H1 (cell line): ENCODE measurements around the gene MED12L. TPM values are rescaled to one million over a fixed set of nuclear protein-coding genes. Genes with fewer than 3 reads are reported as not detected.

Source experiments
- CTCF ChIA-PET: fragments of 300-600 bp; sonication (Branson Sonifier 250); formaldehyde crosslinking; loops from one replicate; lab custom pipeline; 2021; ENCODE audit not compliant: partially characterized antibody; lab: Charles Lee
- POLR2A ChIA-PET: fragments of 300-600 bp; sonication (Branson Sonifier 250); formaldehyde crosslinking; loops from one replicate; lab custom pipeline; 2021; ENCODE audit warnings: inconsistent platforms; ENCODE audit not compliant: partially characterized antibody; lab: Charles Lee
- DNase-seq, 2 experiments: peaks; one replicate each; pipeline versions ENCODE4 v3.0.0 to v3.0.0-alpha.2; 2010 to 2022; ENCODE audit warnings: low spot score in 2 of 2, low read depth in 1 of 2, mixed read lengths in 1 of 2
- FAIRE-seq: peaks from 2 replicates; lab custom pipeline; 2011; peaks lifted over from hg19 to GRCh38; lab: Jason Lieb, UNC
- H2AFZ ChIP-seq: 2 replicates; pipeline ENCODE4 v1.8.1; 2012; ENCODE audit warnings: low read length, inconsistent platforms
- H2AK5ac ChIP-seq: 2 replicates; pipeline ENCODE4 v1.6.1; 2013; ENCODE audit warnings: low read depth, low read length
- H2BK120ac ChIP-seq: replicated peaks from 2 replicates; pipeline ENCODE3; 2013; ENCODE audit warnings: low read depth, low read length, inconsistent platforms
- H2BK12ac ChIP-seq: 2 replicates; pipeline ENCODE4 v1.6.1; 2013; ENCODE audit warnings: low read depth, low read length
- H2BK15ac ChIP-seq: 2 replicates; pipeline ENCODE4 v1.6.1; 2013; ENCODE audit warnings: low read length
- H2BK20ac ChIP-seq: 2 replicates; pipeline ENCODE4 v1.6.1; 2013; ENCODE audit warnings: low read length
- H2BK5ac ChIP-seq: 2 replicates; pipeline ENCODE4 v1.6.1; 2013; ENCODE audit warnings: low read depth, low read length
- H3K14ac ChIP-seq: 2 replicates; pipeline ENCODE4 v1.6.1; 2013; ENCODE audit warnings: inconsistent platforms; ENCODE audit not compliant: insufficient read length
- H3K18ac ChIP-seq: 2 replicates; pipeline ENCODE4 v1.6.1; 2013; ENCODE audit warnings: low read length; ENCODE audit errors: extremely low read depth
- H3K23ac ChIP-seq: 2 replicates; pipeline ENCODE4 v1.6.1; 2013; ENCODE audit warnings: inconsistent platforms; ENCODE audit not compliant: insufficient read length
- H3K23me2 ChIP-seq: 2 replicates; pipeline ENCODE4 v1.6.1; 2013; ENCODE audit warnings: low read depth, low read length
- H3K27ac ChIP-seq: 2 replicates; pipeline ENCODE4 v1.6.1; 2011; ENCODE audit warnings: low read depth, low read length, inconsistent platforms
- H3K27me3 ChIP-seq, 4 experiments: replicated peaks in 1 of 4; 1 replicate in 1 of 4; 2 replicates in 3 of 4; pipeline versions ENCODE4 v1.6.1 to v1.8.1; 2011 to 2013; ENCODE audit warnings: low read length in 3 of 4, mild to moderate bottlenecking in 3 of 4, inconsistent platforms in 2 of 4, mixed read lengths in 2 of 4, moderate library complexity in 1 of 4; ENCODE audit not compliant: control insufficient read depth in 3 of 4, insufficient read depth in 3 of 4; ENCODE audit errors: extremely low read depth in 1 of 4
- H3K36me3 ChIP-seq, 4 experiments: 2 replicates each; pipeline versions ENCODE4 v1.6.1 to v1.8.1; 2011 to 2013; ENCODE audit warnings: mild to moderate bottlenecking in 4 of 4, low read length in 3 of 4, moderate library complexity in 2 of 4, control low read depth in 1 of 4, inconsistent platforms in 1 of 4; ENCODE audit not compliant: insufficient read depth in 4 of 4, control insufficient read depth in 2 of 4
- H3K4ac ChIP-seq: replicated peaks from 2 replicates; pipeline ENCODE3; 2013; ENCODE audit warnings: low read length, low read depth, mixed read lengths, inconsistent platforms; ENCODE audit not compliant: insufficient read length
- H3K4me1 ChIP-seq, 4 experiments: replicated peaks in 1 of 4; 1 replicate in 1 of 4; 2 replicates in 3 of 4; pipeline versions ENCODE4 v1.6.1 to v1.8.1; 2011 to 2013; ENCODE audit warnings: low read length in 3 of 4, inconsistent platforms in 2 of 4, mixed read lengths in 1 of 4; ENCODE audit not compliant: insufficient read depth in 4 of 4, control insufficient read depth in 3 of 4
- H3K4me2 ChIP-seq, 2 experiments: 2 replicates each; pipeline versions ENCODE4 v1.6.1 to v1.8.1; 2011 to 2013; ENCODE audit warnings: low read depth in 2 of 2, low read length in 2 of 2, control low read depth in 1 of 2, inconsistent platforms in 1 of 2, mild to moderate bottlenecking in 1 of 2; ENCODE audit not compliant: insufficient read depth in 1 of 2
- H3K4me3 ChIP-seq, 4 experiments: fragments of 200-600, 300-600 bp in 1 of 4; sonication (generic), shearing (Covaris generic), sonication (Bioruptor Twin) in 1 of 4; 2 replicates each; pipeline versions ENCODE4 v1.5.1 to v1.8.1; 2011 to 2016; ENCODE audit warnings: low read length in 4 of 4, low read depth in 3 of 4, control low read depth in 2 of 4, inconsistent platforms in 2 of 4, mild to moderate bottlenecking in 2 of 4, mixed read lengths in 1 of 4, moderate library complexity in 1 of 4; ENCODE audit not compliant: insufficient read depth in 2 of 4; ENCODE audit errors: extremely low read depth in 1 of 4
- H3K56ac ChIP-seq: replicated peaks from 2 replicates; pipeline ENCODE3; 2013; ENCODE audit warnings: low read depth, mild to moderate bottlenecking, mixed read lengths, low read length, inconsistent platforms; ENCODE audit not compliant: insufficient read length
- H3K79me1 ChIP-seq: 2 replicates; pipeline ENCODE4 v1.6.1; 2013; ENCODE audit warnings: low read depth, low read length, control low read depth
- H3K79me2 ChIP-seq, 2 experiments: 2 replicates each; pipeline versions ENCODE4 v1.6.1 to v1.8.1; 2012 to 2013; ENCODE audit warnings: low read length in 2 of 2, mild to moderate bottlenecking in 2 of 2, inconsistent platforms in 1 of 2; ENCODE audit not compliant: insufficient read depth in 2 of 2, control insufficient read depth in 1 of 2
- H3K9ac ChIP-seq, 4 experiments: replicated peaks in 1 of 4; 1 replicate in 1 of 4; 2 replicates in 3 of 4; pipeline versions ENCODE4 v1.6.1 to v1.8.1; 2011 to 2013; ENCODE audit warnings: low read depth in 3 of 4, low read length in 3 of 4, control low read depth in 2 of 4, mild to moderate bottlenecking in 2 of 4, moderate library complexity in 2 of 4, inconsistent platforms in 1 of 4; ENCODE audit errors: extremely low read depth in 1 of 4
- H3K9me3 ChIP-seq, 2 experiments: 2 replicates each; pipeline versions ENCODE4 v1.6.1 to v1.8.1; 2012 to 2013; ENCODE audit warnings: mild to moderate bottlenecking in 2 of 2, moderate library complexity in 2 of 2, control low read depth in 1 of 2, inconsistent platforms in 1 of 2, low read depth in 1 of 2, low read length in 1 of 2, mixed read lengths in 1 of 2; ENCODE audit not compliant: insufficient read depth in 2 of 2
- H4K20me1 ChIP-seq, 2 experiments: replicated peaks in 1 of 2; 2 replicates each; pipeline versions ENCODE3 to v1.8.1; 2011 to 2013; ENCODE audit warnings: inconsistent platforms in 2 of 2, low read length in 2 of 2, mild to moderate bottlenecking in 1 of 2; ENCODE audit not compliant: insufficient read depth in 2 of 2, control insufficient read depth in 1 of 2
- H4K5ac ChIP-seq: 2 replicates; pipeline ENCODE4 v1.6.1; 2013; ENCODE audit warnings: low read length, low read depth, mixed read lengths, inconsistent platforms; ENCODE audit not compliant: insufficient read length
- H4K8ac ChIP-seq: 2 replicates; pipeline ENCODE4 v1.8.0; 2013; ENCODE audit warnings: mild to moderate bottlenecking, moderate library complexity, low read length, inconsistent platforms; ENCODE audit not compliant: insufficient read depth; ENCODE audit errors: extremely low read depth
- H4K91ac ChIP-seq: replicated peaks from 2 replicates; pipeline ENCODE3; 2013; ENCODE audit warnings: low read length, mixed read lengths, inconsistent platforms; ENCODE audit not compliant: insufficient read length
- BRCA1 ChIP-seq: IDR thresholded peaks from 2 replicates; pipeline ENCODE4 v1.6.1; 2012; ENCODE audit warnings: low read depth, low read length, improper control_type of control experiment
- CBX8 ChIP-seq: fragments of 300-800, 300-1000 bp; sonication (generic); IDR thresholded peaks from 2 replicates; pipeline ENCODE4 v1.7.1; 2016; ENCODE audit warnings: low read depth, low read length, borderline replicate concordance
- CHD2 ChIP-seq: IDR thresholded peaks from 2 replicates; pipeline ENCODE4 v1.6.1; 2012; ENCODE audit warnings: low read length, improper control_type of control experiment
- CTBP2 ChIP-seq: IDR thresholded peaks from 2 replicates; pipeline ENCODE4 v1.7.0; 2011; ENCODE audit warnings: borderline replicate concordance, mild to moderate bottlenecking, moderate library complexity, mixed read lengths, low read length; ENCODE audit not compliant: insufficient read depth, insufficient read length
- GTF2F1 ChIP-seq: IDR thresholded peaks from 2 replicates; pipeline ENCODE4 v1.6.1; 2012; ENCODE audit warnings: low read depth, low read length, improper control_type of control experiment, borderline replicate concordance
- HDAC6 ChIP-seq: IDR thresholded peaks from one replicate; pipeline ENCODE4 v1.7.1; 2012; ENCODE audit warnings: low read depth, mild to moderate bottlenecking, inconsistent platforms, low read length, moderate library complexity
- MAFK ChIP-seq: IDR thresholded peaks from 2 replicates; pipeline ENCODE4 v1.6.1; 2012; ENCODE audit warnings: low read depth, mild to moderate bottlenecking, improper control_type of control experiment, low read length
- MAX ChIP-seq: IDR thresholded peaks from 2 replicates; pipeline ENCODE4 v1.6.1; 2012; ENCODE audit warnings: inconsistent platforms
- PHF8 ChIP-seq: fragments of 200-600 bp; sonication (generic); conservative IDR thresholded peaks from 2 replicates; pipeline ENCODE4 v1.7.1; 2012; ENCODE audit warnings: low read depth, mild to moderate bottlenecking, inconsistent platforms, low read length, moderate library complexity
- POLR2AphosphoS5 ChIP-seq: IDR thresholded peaks from 2 replicates; pipeline ENCODE4 v1.6.1; 2011; ENCODE audit warnings: low read depth, low read length
- SIX5 ChIP-seq: IDR thresholded peaks from 2 replicates; pipeline ENCODE4 v1.6.1; 2011; ENCODE audit warnings: mild to moderate bottlenecking, low read depth, low read length
- TAF7 ChIP-seq: optimal IDR thresholded peaks from 2 replicates; pipeline ENCODE3; 2011; ENCODE audit warnings: low read depth, mild to moderate bottlenecking, inconsistent platforms, low read length, moderate library complexity, borderline replicate concordance
- TEAD4 ChIP-seq: IDR thresholded peaks from 2 replicates; pipeline ENCODE4 v1.6.1; 2012; ENCODE audit warnings: low read depth, low read length, inconsistent platforms, mixed read lengths
- USF2 ChIP-seq: IDR thresholded peaks from 2 replicates; pipeline ENCODE4 v1.6.1; 2011; ENCODE audit warnings: low read length, improper control_type of control experiment
- WGBS, 2 experiments: shearing (Covaris generic) in 1 of 2; methylation state at CpG; one replicate each; pipeline versions ENCODE4 v1.1.6 to v1.1.7; 2013 to 2015; ENCODE audit warnings: low lambda C conversion rate in 2 of 2, mixed read lengths in 2 of 2, inconsistent platforms in 1 of 2, low coverage in 1 of 2, missing lambda C conversion rate in 1 of 2; ENCODE audit not compliant: insufficient replicate concordance in 2 of 2, insufficient coverage in 1 of 2, insufficient read length in 1 of 2; ENCODE audit errors: extremely low coverage in 1 of 2, missing lambda C conversion rate in 1 of 2; 5-methylcytosine and 5-hydroxymethylcytosine counted together
- polyA plus RNA-seq, 7 experiments: library from polyadenylated mRNA; depleted of rRNA in 3 of 7; stranded (reverse) in 5 of 7; unstranded in 2 of 7; fragments of >200 nt in 5 of 7; fragments of 200-250 nt in 2 of 7; gene quantifications; 1 replicate in 5 of 7; 2 replicates in 1 of 7; 4 replicates in 1 of 7; pipeline versions ENCODE4 v1.2.1 to v1.2.3, GENCODE V29; 2011 to 2013; ENCODE audit warnings: missing spikeins in 2 of 7, mixed read lengths in 2 of 7
- total RNA-seq: library from RNA; stranded (reverse); fragmentation: NEBNext Ultra II Directional; extraction: Animal tissue kit (Norgen Biotek cat#: 25700); gene quantifications from 2 replicates; pipeline ENCODE4 v1.2.1, GENCODE V29; 2021

The MED12L gene
- total and polyA plus RNA-seq, 2 of the 8 experiments (the other 6 are each of a cell fraction or from before 2014, with no cell fraction given), result 3.6 to 26.2 TPM

GRCh38 chr3:151289445-151289844, 204.0 kb downstream of the MED12L start:
- no peaks in the 10 kb centered on the region; a peak in 1 of 7 replicates for H3K4me1 ChIP-seq
- no peak overlapping the region for H4K91ac ChIP-seq
- H3K79me1 ChIP-seq, result no peaks in the 10 kb centered on the region
- H3K27ac ChIP-seq, result no peak overlapping the region
- H2AK5ac ChIP-seq, result no peak overlapping the region
- no peak overlapping the region for H2AFZ ChIP-seq
- H2BK12ac ChIP-seq, result no peak overlapping the region
- H3K23ac ChIP-seq, result no peak overlapping the region
- H3K4me2 ChIP-seq, result no peak overlapping the region
- no peak overlapping the region for H2BK120ac ChIP-seq
- 67% methylated on average over 3 of the region's 3 CpGs; no CpG with 5 or more reads in 1 of the 2 experiments for WGBS, 2 experiments
- H3K14ac ChIP-seq, result no peak overlapping the region
- ChIA-PET CTCF (interaction anchor here (1.0 to 6.5 kb wide), 4 partner anchors 10 to 90 kb away, joined by 3 to 60 read pairs (median 4); no protein-coding TSS in a partner anchor), POLR2A (no interaction called here)
- no peak overlapping the region for H3K9ac ChIP-seq
- H3K4ac ChIP-seq, result no peak overlapping the region
- no peak overlapping the region for H2BK5ac ChIP-seq
- FAIRE-seq (no peak), DNase-seq (no peak)
- no peaks in the 10 kb centered on the region for H4K20me1 ChIP-seq
- H2BK20ac ChIP-seq, result no peak overlapping the region
- H3K23me2 ChIP-seq, result no peaks in the 10 kb centered on the region
- H3K18ac ChIP-seq, result no peak overlapping the region
- no peaks in the 10 kb centered on the region for H3K27me3 ChIP-seq
- no peak overlapping the region for H3K4me3 ChIP-seq
- H3K79me2 ChIP-seq, result no peaks in the 10 kb centered on the region
- no peak overlapping the region for H4K8ac ChIP-seq
- no peak overlapping the region for H3K56ac ChIP-seq
- H3K9me3 ChIP-seq, result no peaks in the 10 kb centered on the region
- H4K5ac ChIP-seq, result no peak overlapping the region
- no peaks in the 10 kb centered on the region for H3K36me3 ChIP-seq
- H2BK15ac ChIP-seq, result no peak overlapping the region
- TF ChIP-seq CHD2, result no peak
- no peak for TF ChIP-seq MAFK
- no peak for TF ChIP-seq CBX8
- no peak for TF ChIP-seq GTF2F1
- no peak for TF ChIP-seq TEAD4
- TF ChIP-seq TAF7, result no peak
- TF ChIP-seq CTBP2, result no peak
- no peak for TF ChIP-seq USF2
- no peak for TF ChIP-seq HDAC6
- no peak for TF ChIP-seq MAX
- TF ChIP-seq PHF8, result no peak
- no peak for TF ChIP-seq BRCA1
- no peak for TF ChIP-seq SIX5
- no peak for TF ChIP-seq POLR2AphosphoS5
